ENCODE measurements around the gene MRPL41. TPM values are rescaled to one million over a fixed set of nuclear protein-coding genes. Genes with fewer than 3 reads are reported as not detected.
"Not testable (repeated sequence)": the region's sequence is repeated elsewhere in the genome, so short reads cannot be mapped to it uniquely, and the experiment has no call there.

MRPL41 gene
- total and polyA plus RNA-seq, 4 experiments from 2014 or later: 37.8 to 95.9 (median 65.8) TPM

DNA sequence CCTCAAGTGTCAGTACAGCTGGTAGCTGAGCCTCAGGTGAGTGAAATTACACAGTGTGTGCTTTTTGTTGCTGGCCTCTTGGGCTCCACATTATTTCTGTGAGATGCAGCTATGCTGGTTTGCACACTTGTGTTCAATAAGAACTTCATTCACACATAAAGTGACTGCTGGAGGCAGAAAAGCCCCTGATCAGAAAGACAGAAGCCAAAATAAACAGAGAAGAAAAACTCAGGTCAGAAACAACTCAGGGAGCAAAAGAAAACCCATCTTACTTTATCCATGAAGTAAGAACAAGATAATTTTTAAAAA, 16.6 kb upstream of the MRPL41 start:
- H3K36me3 Mint-ChIP-seq: peaks cover 0 to 3% of the 10 kb centered on the region in 2 donors
- peaks cover 17 to 31% (median 22%) of the 10 kb centered on the region in 4 donors for H3K4me1 Mint-ChIP-seq
- intact Hi-C loops (cut with micrococcal nuclease): loop anchor here (2.0 to 10.0 kb wide), 2 partner anchors 16 to 230 kb away; partner anchors contain the start of genes MRPL41, NRARP and PNPLA7
- peak overlapping the region in 1 of 7 donors; percentile 57 for H3K27ac Mint-ChIP-seq
- H3K4me1 ChIP-seq (ENCODE audit: insufficient read depth, low read length): peaks cover 20% of the 10 kb centered on the region
- H3K4me3 ChIP-seq (ENCODE audit: low read length in 2 of 2): no peak overlapping the region
- ChIA-PET CTCF (ENCODE audit: partially characterized antibody) (interaction anchor here (0.6 to 1.7 kb wide), 9 partner anchors 10 to 44 kb away, joined by 3 to 8 read pairs (median 4); partner anchors contain the start of genes MRPL41 and PNPLA7), POLR2A (ENCODE audit: partially characterized antibody) (interaction anchor here (0.9 to 1.6 kb wide), 2 partner anchors 16 to 70 kb away, joined by 3 to 4 read pairs; no protein-coding TSS in a partner anchor)
- H3K4me3 Mint-ChIP-seq: no peak overlapping the region
- H3K9me3 ChIP-seq (ENCODE audit: control insufficient read depth in 1 of 2, low read length in 2 of 2): no peaks in the 10 kb centered on the region
- H3K9me3 Mint-ChIP-seq: peaks cover 0 to 1% (median 0%) of the 10 kb centered on the region in 8 donors
- no peak for DNase-seq
- H3K27ac ChIP-seq (ENCODE audit: low read depth, low read length): no peak overlapping the region
- no peaks in the 10 kb centered on the region for H3K36me3 ChIP-seq (ENCODE audit: insufficient read depth, low read length)
- H3K27me3 ChIP-seq (ENCODE audit: insufficient read depth, low read length): no peaks in the 10 kb centered on the region
- no peaks in the 10 kb centered on the region for H3K27me3 Mint-ChIP-seq

DNA sequence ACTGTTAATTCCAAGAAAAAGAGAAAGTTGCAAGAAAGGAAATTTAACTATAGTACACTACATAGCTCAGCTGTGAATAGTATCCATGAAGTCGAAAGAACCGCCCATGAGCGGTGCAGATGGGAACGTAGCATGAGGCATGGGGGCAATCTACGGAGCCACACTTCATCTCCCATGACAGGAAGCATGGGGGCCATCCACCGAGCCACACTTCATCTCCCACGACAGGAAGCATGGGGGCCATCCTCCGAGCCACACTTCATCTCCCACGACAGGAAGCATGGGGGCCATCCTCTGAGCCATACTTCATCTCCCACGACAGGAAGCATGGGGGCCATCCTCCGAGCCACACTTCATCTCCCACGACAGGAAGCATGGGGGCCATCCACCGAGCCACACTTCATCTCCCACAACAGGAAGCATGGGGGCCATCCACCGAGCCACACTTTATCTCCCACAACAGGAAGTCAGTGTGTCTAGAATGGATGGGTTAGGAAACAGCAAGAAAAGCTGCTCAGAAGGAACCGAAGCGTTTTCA, 15.0 kb upstream of the MRPL41 start:
- H3K27me3 Mint-ChIP-seq; H3K27me3 ChIP-seq (ENCODE audit: insufficient read depth, low read length); H3K9me3 Mint-ChIP-seq; H3K9me3 ChIP-seq (ENCODE audit: control insufficient read depth in 1 of 2, low read length in 2 of 2); H3K36me3 Mint-ChIP-seq; H3K36me3 ChIP-seq (ENCODE audit: insufficient read depth, low read length); H3K4me3 ChIP-seq (ENCODE audit: low read length in 2 of 2); H3K27ac ChIP-seq (ENCODE audit: low read depth, low read length); CTCF ChIA-PET (ENCODE audit: partially characterized antibody): not testable (repeated sequence)
- Mint-ChIP-seq H3K27ac (peak overlapping the region in 5 of 7 donors; percentile 24 to 75 (median 56)), H3K4me3 (peak overlapping the region in 3 of 8 donors; percentile 11 to 27 (median 26)), H3K4me1 (peaks cover 17 to 31% (median 22%) of the 10 kb centered on the region in 4 donors)
- POLR2A ChIA-PET (ENCODE audit: partially characterized antibody): interaction anchor here (1.1 kb wide), 1 partner anchor 15 kb away, joined by 4 read pairs; the partner anchor contains the start of gene MRPL41
- DNase-seq: peak in 1 of 5 donors; percentile 9
- intact Hi-C loops (cut with micrococcal nuclease): loop anchor here (10.0 kb wide), 1 partner anchor 232 kb away; the partner anchor contains the start of gene NRARP
- H3K4me1 ChIP-seq (ENCODE audit: insufficient read depth, low read length): peaks cover 20% of the 10 kb centered on the region

DNA sequence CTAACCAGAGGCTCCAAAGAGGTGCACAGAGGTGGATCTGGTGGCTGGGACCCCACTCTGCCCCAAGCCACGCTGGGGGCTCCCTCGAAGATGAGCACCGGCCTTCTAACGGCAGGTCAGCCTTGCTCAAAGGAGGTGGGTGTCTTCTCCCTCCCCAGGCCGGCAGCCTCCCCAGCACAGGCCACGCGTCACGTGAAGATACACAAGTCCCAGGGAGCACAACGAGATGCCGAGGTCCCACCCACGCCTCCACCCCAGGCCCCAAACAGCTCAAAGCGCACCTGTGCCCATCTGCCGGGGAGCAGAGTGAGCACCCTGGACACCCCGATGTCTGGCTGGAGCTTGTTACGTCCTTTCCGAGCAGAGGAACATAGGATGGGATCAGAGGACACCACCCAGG, 13.6 kb upstream of the MRPL41 start:
- peaks cover 0 to 1% (median 0%) of the 10 kb centered on the region in 8 donors for H3K9me3 Mint-ChIP-seq
- intact Hi-C loops (cut with micrococcal nuclease): loop anchor here (10.0 kb wide), 1 partner anchor 233 kb away; the partner anchor contains the start of gene NRARP
- no peaks in the 10 kb centered on the region for H3K9me3 ChIP-seq (ENCODE audit: control insufficient read depth in 1 of 2, low read length in 2 of 2)
- no peaks in the 10 kb centered on the region for H3K36me3 ChIP-seq (ENCODE audit: insufficient read depth, low read length)
- H3K36me3 Mint-ChIP-seq: peaks cover 0 to 3% of the 10 kb centered on the region in 2 donors
- no peak overlapping the region for H3K27ac Mint-ChIP-seq
- CTCF ChIA-PET (ENCODE audit: partially characterized antibody): interaction anchor here (0.9 to 1.4 kb wide), 3 partner anchors 11 to 761 kb away, joined by 3 to 4 read pairs (median 3); no protein-coding TSS in a partner anchor
- no peak overlapping the region for H3K27ac ChIP-seq (ENCODE audit: low read depth, low read length)
- POLR2A ChIA-PET (ENCODE audit: partially characterized antibody): no interaction called here
- H3K4me1 ChIP-seq (ENCODE audit: insufficient read depth, low read length): peaks cover 20% of the 10 kb centered on the region
- DNase-seq: no peak
- no peak overlapping the region for H3K4me3 Mint-ChIP-seq
- peaks cover 17 to 31% (median 22%) of the 10 kb centered on the region in 4 donors for H3K4me1 Mint-ChIP-seq
- no peak overlapping the region for H3K4me3 ChIP-seq (ENCODE audit: low read length in 2 of 2)
- H3K27me3 ChIP-seq (ENCODE audit: insufficient read depth, low read length): no peaks in the 10 kb centered on the region
- no peaks in the 10 kb centered on the region for H3K27me3 Mint-ChIP-seq

DNA sequence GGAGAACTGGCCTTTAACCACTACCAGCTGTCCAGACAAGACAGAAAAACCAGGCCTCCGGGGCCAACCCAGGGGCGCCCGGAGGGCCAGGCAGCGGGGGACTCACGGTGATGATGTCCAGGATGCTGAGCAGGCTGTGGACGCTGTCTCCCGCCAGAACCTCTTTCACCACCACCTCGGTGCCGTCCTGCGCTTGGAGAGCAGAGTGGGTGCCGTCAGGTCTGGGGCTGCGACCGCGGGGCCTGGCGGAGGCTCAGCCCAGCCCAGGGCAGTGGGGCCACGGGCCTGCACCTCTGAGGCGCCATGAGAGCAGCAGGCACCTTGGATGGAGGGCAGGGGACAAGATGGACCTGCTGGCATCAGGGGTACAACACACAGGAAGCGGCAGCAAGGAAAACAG, 11.1 kb upstream of the MRPL41 start:
- H3K36me3 Mint-ChIP-seq: peaks cover 0 to 3% of the 10 kb centered on the region in 2 donors
- peaks cover 0 to 1% (median 0%) of the 10 kb centered on the region in 8 donors for H3K9me3 Mint-ChIP-seq
- POLR2A ChIA-PET (ENCODE audit: partially characterized antibody): no interaction called here
- intact Hi-C loops (cut with micrococcal nuclease): no loop called here
- no peak overlapping the region for H3K27ac ChIP-seq (ENCODE audit: low read depth, low read length)
- H3K27me3 Mint-ChIP-seq: no peaks in the 10 kb centered on the region
- DNase-seq: no peak
- CTCF ChIA-PET (ENCODE audit: partially characterized antibody): no interaction called here
- no peak overlapping the region for H3K4me3 ChIP-seq (ENCODE audit: low read length in 2 of 2)
- H3K36me3 ChIP-seq (ENCODE audit: insufficient read depth, low read length): no peaks in the 10 kb centered on the region
- no peaks in the 10 kb centered on the region for H3K27me3 ChIP-seq (ENCODE audit: insufficient read depth, low read length)
- H3K4me1 ChIP-seq (ENCODE audit: insufficient read depth, low read length): peaks cover 12% of the 10 kb centered on the region
- H3K9me3 ChIP-seq (ENCODE audit: control insufficient read depth in 1 of 2, low read length in 2 of 2): no peaks in the 10 kb centered on the region
- no peak overlapping the region for H3K27ac Mint-ChIP-seq
- H3K4me3 Mint-ChIP-seq: no peak overlapping the region
- peaks cover 9 to 19% (median 14%) of the 10 kb centered on the region in 4 donors for H3K4me1 Mint-ChIP-seq

DNA sequence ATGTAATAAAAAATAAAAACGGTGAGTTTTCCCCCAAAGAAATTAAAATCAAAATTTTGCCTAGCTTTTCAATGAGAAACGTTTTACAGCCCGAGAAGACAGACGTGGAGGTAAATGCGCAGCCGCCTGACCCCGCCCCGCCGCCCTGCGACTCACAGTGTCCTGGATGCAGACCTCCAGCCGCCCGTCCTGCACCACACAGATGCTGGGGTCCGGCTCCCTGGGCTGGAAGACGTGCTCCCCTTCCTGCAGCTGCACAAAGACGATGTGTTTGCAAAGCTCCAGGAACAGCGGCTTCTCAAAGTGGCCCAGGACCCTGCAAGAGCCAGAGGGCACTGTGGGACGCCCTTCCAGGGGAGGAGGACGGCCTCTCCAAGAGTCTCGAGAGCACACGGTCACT, 9.2 kb upstream of the MRPL41 start:
- intact Hi-C loops (cut with micrococcal nuclease): no loop called here

DNA sequence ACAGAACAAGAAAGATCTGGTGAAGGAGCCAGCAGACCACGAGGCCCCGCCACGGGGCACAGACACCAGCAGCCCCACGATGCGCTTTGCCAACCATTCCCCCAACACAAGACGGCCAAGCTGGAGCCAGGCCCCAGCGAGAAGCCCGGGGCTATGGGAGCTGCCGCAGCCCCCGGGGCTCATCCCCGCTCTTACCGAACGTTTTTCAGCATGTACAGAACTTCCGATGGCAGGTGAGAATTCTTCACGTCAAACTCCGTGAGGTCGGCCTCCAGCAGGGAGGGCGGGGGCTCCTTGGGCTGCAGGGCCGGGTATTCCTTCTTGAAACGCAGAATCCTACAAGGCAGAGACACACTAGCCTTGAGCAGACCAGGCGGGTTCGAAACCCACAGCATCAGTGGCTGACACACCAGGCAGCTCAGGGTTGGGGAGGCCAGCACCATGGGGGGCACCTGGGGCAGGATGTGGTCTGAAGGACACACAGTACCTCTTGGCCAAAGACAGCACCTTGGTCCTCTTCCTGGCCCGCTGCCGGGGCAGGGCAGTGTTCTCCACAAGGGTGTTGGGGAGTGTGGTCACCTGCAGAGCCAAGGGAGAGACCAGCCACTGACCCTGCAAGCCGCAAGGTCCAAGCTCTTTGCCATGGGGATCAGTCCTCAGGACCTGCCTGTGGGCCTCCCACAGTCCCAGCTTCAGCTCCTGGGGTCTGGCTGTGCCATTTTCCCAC, 8.3 kb upstream of the MRPL41 start:
- H3K4me1 Mint-ChIP-seq: peaks cover 2 to 4% (median 3%) of the 10 kb centered on the region in 4 donors
- H3K9me3 Mint-ChIP-seq: no peaks in the 10 kb centered on the region
- no peaks in the 10 kb centered on the region for H3K27me3 Mint-ChIP-seq
- H3K27ac ChIP-seq (ENCODE audit: low read depth, low read length): no peak overlapping the region
- no peak for DNase-seq
- POLR2A ChIA-PET (ENCODE audit: partially characterized antibody): no interaction called here
- H3K4me3 ChIP-seq (ENCODE audit: low read length in 2 of 2): no peak overlapping the region
- H3K9me3 ChIP-seq (ENCODE audit: control insufficient read depth in 1 of 2, low read length in 2 of 2): no peaks in the 10 kb centered on the region
- H3K4me3 Mint-ChIP-seq: no peak overlapping the region
- H3K27ac Mint-ChIP-seq: no peak overlapping the region
- no peaks in the 10 kb centered on the region for H3K27me3 ChIP-seq (ENCODE audit: insufficient read depth, low read length)
- H3K36me3 ChIP-seq (ENCODE audit: insufficient read depth, low read length): no peaks in the 10 kb centered on the region
- intact Hi-C loops (cut with micrococcal nuclease): no loop called here
- CTCF ChIA-PET (ENCODE audit: partially characterized antibody): no interaction called here
- H3K4me1 ChIP-seq (ENCODE audit: insufficient read depth, low read length): no peaks in the 10 kb centered on the region
- no peaks in the 10 kb centered on the region for H3K36me3 Mint-ChIP-seq

More for the DNA sequence above, 9.2 kb upstream of the MRPL41 start:
- Mint-ChIP-seq H3K4me1 (peaks cover 0 to 4% (median 2%) of the 10 kb centered on the region in 4 donors), H3K4me3 (no peak overlapping the region), H3K27ac (no peak overlapping the region), H3K27me3 (no peaks in the 10 kb centered on the region), H3K36me3 (peaks cover 0 to 1% of the 10 kb centered on the region in 2 donors), H3K9me3 (no peaks in the 10 kb centered on the region)
- POLR2A ChIA-PET (ENCODE audit: partially characterized antibody): no interaction called here
- Histone ChIP-seq H3K27me3 (ENCODE audit: insufficient read depth, low read length) (no peaks in the 10 kb centered on the region), H3K9me3 (ENCODE audit: control insufficient read depth in 1 of 2, low read length in 2 of 2) (no peaks in the 10 kb centered on the region), H3K4me1 (ENCODE audit: insufficient read depth, low read length) (no peaks in the 10 kb centered on the region), H3K36me3 (ENCODE audit: insufficient read depth, low read length) (no peaks in the 10 kb centered on the region), H3K27ac (ENCODE audit: low read depth, low read length) (no peak overlapping the region), H3K4me3 (ENCODE audit: low read length in 2 of 2) (no peak overlapping the region)
- CTCF ChIA-PET (ENCODE audit: partially characterized antibody): interaction anchor here (0.9 to 1.0 kb wide), 2 partner anchors 8 to 37 kb away, joined by 3 read pairs; partner anchors contain the start of gene PNPLA7
- DNase-seq: no peak

DNA sequence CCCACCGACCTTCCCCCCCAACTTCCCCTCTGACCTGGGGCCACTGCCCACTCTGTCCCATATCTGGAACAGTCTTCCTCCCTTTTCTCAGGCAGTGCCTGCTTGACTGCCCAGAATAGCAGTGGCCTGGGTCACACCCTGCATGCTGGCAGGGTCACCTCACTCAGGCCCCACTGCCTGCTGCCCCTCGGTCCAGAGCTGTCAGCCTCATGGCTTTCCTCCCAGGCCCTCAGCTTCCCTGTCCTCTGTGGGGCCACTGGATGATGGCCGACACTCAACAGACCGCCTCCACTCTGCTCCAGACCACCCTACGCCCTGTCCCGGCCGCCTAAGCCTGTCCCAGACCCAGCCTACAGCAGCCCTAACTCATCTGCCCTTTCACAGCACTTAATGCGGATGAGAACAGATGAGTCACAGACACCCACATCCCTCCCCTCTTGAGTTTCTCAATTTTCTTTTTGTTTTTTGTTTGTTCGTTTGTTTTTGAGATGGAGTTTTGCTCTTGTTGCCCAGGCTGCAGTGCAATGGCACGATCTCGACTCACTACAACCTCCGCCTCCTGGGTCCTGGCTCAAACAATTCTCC, 7.4 kb upstream of the MRPL41 start:
- POLR2A ChIA-PET (ENCODE audit: partially characterized antibody): no interaction called here
- no peaks in the 10 kb centered on the region for H3K9me3 Mint-ChIP-seq
- Histone ChIP-seq H3K4me1 (ENCODE audit: insufficient read depth, low read length) (no peaks in the 10 kb centered on the region), H3K36me3 (ENCODE audit: insufficient read depth, low read length) (no peaks in the 10 kb centered on the region), H3K9me3 (ENCODE audit: control insufficient read depth in 1 of 2, low read length in 2 of 2) (no peaks in the 10 kb centered on the region), H3K27ac (ENCODE audit: low read depth, low read length) (no peak overlapping the region), H3K27me3 (ENCODE audit: insufficient read depth, low read length) (no peaks in the 10 kb centered on the region), H3K4me3 (ENCODE audit: low read length in 2 of 2) (no peak overlapping the region)
- H3K4me1 Mint-ChIP-seq: peaks cover 2 to 8% (median 3%) of the 10 kb centered on the region in 4 donors
- intact Hi-C loops (cut with micrococcal nuclease): no loop called here
- H3K27ac Mint-ChIP-seq: no peak overlapping the region
- CTCF ChIA-PET (ENCODE audit: partially characterized antibody): no interaction called here
- no peak for DNase-seq
- H3K4me3 Mint-ChIP-seq: no peak overlapping the region
- H3K27me3 Mint-ChIP-seq: no peaks in the 10 kb centered on the region
- H3K36me3 Mint-ChIP-seq: no peaks in the 10 kb centered on the region

Data from CD4-positive, alpha-beta memory T cell (primary cell).